ENCODE measurements around the gene CHRM3. TPM values are rescaled to one million over a fixed set of nuclear protein-coding genes. Genes with fewer than 3 reads are reported as not detected.
"Not testable (repeated sequence)": the region's sequence is repeated elsewhere in the genome, so short reads cannot be mapped to it uniquely, and the experiment has no call there.

The CHRM3 gene
- 1.1 and 3.4 TPM in 2 replicates for total RNA-seq

GRCh38 chr1:239386453-239387303 lies at the start of gene CHRM3:
Gene CHRM3, plus strand, starts transcription at chr1:239386568. Its CDS starts 520,884 bp downstream, at chr1:239907452.
- DNase-seq (ENCODE audit: extremely low read depth, low read depth, low spot score), result no peak

- DNase-seq (ENCODE audit: extremely low read depth, low read depth, low spot score), result no peak
Observed at GRCh38 chr1:239337799-239338430, 48.5 kb upstream of the CHRM3 start.

GRCh38 chr1:239347776-239348175 lies 38.6 kb upstream of the CHRM3 start:
- no peak for DNase-seq (ENCODE audit: extremely low read depth, low read depth, low spot score)

- DNase-seq (ENCODE audit: extremely low read depth, low read depth, low spot score), result no peak
Observed at GRCh38 chr1:239348635-239349353, 37.6 kb upstream of the CHRM3 start.

- DNase-seq (ENCODE audit: extremely low read depth, low read depth, low spot score), result no peak
Observed at GRCh38 chr1:239349699-239350098, 36.7 kb upstream of the CHRM3 start.

- DNase-seq (ENCODE audit: extremely low read depth, low read depth, low spot score), result no peak
Observed at GRCh38 chr1:239353536-239353935, 32.8 kb upstream of the CHRM3 start.

- no peak for DNase-seq (ENCODE audit: extremely low read depth, low read depth, low spot score)
Observed at GRCh38 chr1:239354231-239354630, 32.1 kb upstream of the CHRM3 start.

GRCh38 chr1:239357867-239358266 lies 28.5 kb upstream of the CHRM3 start:
- DNase-seq (ENCODE audit: extremely low read depth, low read depth, low spot score), result no peak

GRCh38 chr1:239361403-239361802 lies 25.0 kb upstream of the CHRM3 start:
- DNase-seq (ENCODE audit: extremely low read depth, low read depth, low spot score), result no peak

GRCh38 chr1:239363930-239364329 lies 22.4 kb upstream of the CHRM3 start:
- no peak for DNase-seq (ENCODE audit: extremely low read depth, low read depth, low spot score)

GRCh38 chr1:239367196-239367810 lies 19.1 kb upstream of the CHRM3 start:
- DNase-seq (ENCODE audit: extremely low read depth, low read depth, low spot score), result no peak

GRCh38 chr1:239368436-239369109 lies 17.8 kb upstream of the CHRM3 start:
- DNase-seq (ENCODE audit: extremely low read depth, low read depth, low spot score), result no peak

GRCh38 chr1:239370869-239371268 lies 15.5 kb upstream of the CHRM3 start:
- not testable (repeated sequence) for DNase-seq (ENCODE audit: extremely low read depth, low read depth, low spot score)

GRCh38 chr1:239382666-239383065 lies 3.7 kb upstream of the CHRM3 start:
- DNase-seq (ENCODE audit: extremely low read depth, low read depth, low spot score), result no peak

- no peak for DNase-seq (ENCODE audit: extremely low read depth, low read depth, low spot score)
Observed at GRCh38 chr1:239383714-239384113, 2.7 kb upstream of the CHRM3 start.

- DNase-seq (ENCODE audit: extremely low read depth, low read depth, low spot score), result no peak
Observed at GRCh38 chr1:239387304-239388158, 1.2 kb downstream of the CHRM3 start.

GRCh38 chr1:239388159-239388485 lies 1.8 kb downstream of the CHRM3 start:
- no peak for DNase-seq (ENCODE audit: extremely low read depth, low read depth, low spot score)

GRCh38 chr1:239388578-239388977 lies 2.2 kb downstream of the CHRM3 start:
- DNase-seq (ENCODE audit: extremely low read depth, low read depth, low spot score), result no peak

GRCh38 chr1:239389703-239390102 lies 3.3 kb downstream of the CHRM3 start:
- DNase-seq (ENCODE audit: extremely low read depth, low read depth, low spot score), result no peak

GRCh38 chr1:239392271-239392670 lies 5.9 kb downstream of the CHRM3 start:
- DNase-seq (ENCODE audit: extremely low read depth, low read depth, low spot score), result no peak

Measured in glomerular endothelial cell (primary cell).